Measurements from ENCODE around the gene NTMT1. TPM values are rescaled to one million over a fixed set of nuclear protein-coding genes. Genes with fewer than 3 reads are reported as not detected.

The NTMT1 gene
- total and polyA plus RNA-seq, 9 of the 15 experiments (the other 6 are each of a cell fraction or from before 2014, with no cell fraction given), result 42.1 to 116 (median 74.7) TPM

DNA sequence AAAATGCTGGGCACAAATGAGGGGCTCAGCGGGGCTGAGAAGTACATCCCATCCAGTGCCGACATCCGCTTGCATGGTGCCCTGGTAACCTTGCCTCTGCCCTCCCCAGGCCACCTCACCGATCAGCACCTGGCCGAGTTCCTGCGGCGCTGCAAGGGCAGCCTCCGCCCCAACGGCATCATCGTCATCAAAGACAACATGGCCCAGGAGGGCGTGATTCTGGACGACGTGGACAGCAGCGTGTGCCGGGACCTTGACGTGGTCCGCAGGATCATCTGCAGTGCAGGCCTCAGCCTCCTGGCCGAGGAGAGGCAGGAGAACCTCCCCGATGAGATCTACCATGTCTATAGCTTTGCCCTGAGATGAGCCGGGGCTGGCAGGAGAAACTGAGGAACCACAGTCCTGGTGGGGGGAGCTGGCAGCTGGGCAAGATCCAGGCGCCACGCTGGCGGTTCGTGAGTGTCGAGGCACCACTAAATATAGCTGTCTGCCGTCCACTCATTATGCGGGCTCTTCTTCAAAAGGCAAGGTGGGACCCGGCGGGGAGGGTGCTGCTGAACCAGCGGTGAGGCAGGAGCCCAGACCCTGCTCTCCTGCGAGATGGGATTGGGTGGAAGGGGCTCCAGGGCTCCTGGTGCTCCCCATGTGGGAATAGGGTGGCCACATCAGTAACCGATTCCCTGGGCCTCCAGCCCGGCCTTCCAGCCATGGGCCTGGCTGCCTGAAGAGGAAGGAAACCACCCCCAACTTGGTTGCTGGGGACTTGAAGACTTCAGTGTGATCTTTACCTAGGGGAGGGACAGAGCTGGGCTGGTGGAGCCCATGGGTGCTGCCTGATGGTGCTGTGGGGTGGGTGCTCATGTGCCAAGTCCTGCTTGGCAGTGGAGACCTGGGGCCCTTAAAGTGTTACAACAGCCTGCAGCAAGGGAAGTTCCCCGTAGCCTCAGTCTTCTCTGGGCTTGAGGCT lies 9.4 kb downstream of the NTMT1 start (continued):
- no peak for TF ChIP-seq E2F8 (IDR thresholded peaks at IDR 0.05; ENCODE audit: low read depth, partially characterized antibody)
- TF ChIP-seq ZNF316 (IDR thresholded peaks at IDR 0.05), result no peak
- TF ChIP-seq ZNF311 (CRISPR knock-in tag; IDR thresholded peaks at IDR 0.05), result no peak
- no peak for TF ChIP-seq HDAC2 (IDR thresholded peaks at IDR 0.05)
- TF ChIP-seq RFX5 (IDR thresholded peaks at IDR 0.05; ENCODE audit: low read depth, low read length), result no peak
- peak; percentile 69 for TF ChIP-seq POLR2G (IDR thresholded peaks at IDR 0.05; ENCODE audit: low read depth, low read length)
- TF ChIP-seq CBFA2T2 (conservative IDR thresholded peaks at IDR 0.05), result no peak
- 0 out of 2 replicates have a peak, but pooled peaks have one; percentile 24 for TF ChIP-seq SUPT5H (IDR thresholded peaks at IDR 0.05)
- no peak for TF ChIP-seq HIVEP1 (CRISPR knock-in tag; IDR thresholded peaks at IDR 0.05)
- TF ChIP-seq ZNF655 (CRISPR knock-in tag; IDR thresholded peaks at IDR 0.05), result no peak
- no peak for TF ChIP-seq ZNF140 (CRISPR knock-in tag; IDR thresholded peaks at IDR 0.05)
- TF ChIP-seq KAT7 (CRISPR knock-in tag; IDR thresholded peaks at IDR 0.05; ENCODE audit: borderline replicate concordance), result no peak

All from K562 (cell line).